GM10266 (cell line): ENCODE results near the gene PTPRC.

Source experiments
- DNase-seq: peaks from one replicate; pipeline ENCODE4 v3.0.0; 2012; ENCODE audit errors: extremely low spot score
- TF ChIP-seq, protein P1 (sequence below): IDR thresholded peaks from 2 replicates; pipeline ENCODE4 v1.5.1; 2012; ENCODE audit warnings: mild to moderate bottlenecking, low read depth; ENCODE audit not compliant: control insufficient read depth, insufficient read depth; ENCODE audit errors: missing control alignments

The PTPRC gene

DNA sequence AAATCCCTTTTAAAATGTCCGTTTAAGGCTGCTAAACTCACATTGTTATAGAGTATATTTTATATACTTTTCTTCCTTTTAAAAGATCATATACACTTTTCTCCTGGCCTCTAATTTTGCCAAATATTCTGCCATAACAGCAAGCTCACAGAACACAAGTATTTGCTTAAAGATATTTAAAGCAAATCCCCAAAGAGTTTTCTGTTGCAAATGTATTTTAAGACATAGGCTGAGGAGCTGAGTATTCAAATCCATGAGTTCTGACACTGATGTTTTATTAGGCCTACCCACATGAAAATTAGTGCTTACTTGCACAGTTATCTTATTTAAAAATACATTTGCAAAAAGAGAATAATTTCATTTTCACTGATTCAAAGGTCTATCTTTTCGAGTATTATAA, 1.7 kb upstream of the PTPRC start:
- no peak for DNase-seq
- TF ChIP-seq, protein P1, sequence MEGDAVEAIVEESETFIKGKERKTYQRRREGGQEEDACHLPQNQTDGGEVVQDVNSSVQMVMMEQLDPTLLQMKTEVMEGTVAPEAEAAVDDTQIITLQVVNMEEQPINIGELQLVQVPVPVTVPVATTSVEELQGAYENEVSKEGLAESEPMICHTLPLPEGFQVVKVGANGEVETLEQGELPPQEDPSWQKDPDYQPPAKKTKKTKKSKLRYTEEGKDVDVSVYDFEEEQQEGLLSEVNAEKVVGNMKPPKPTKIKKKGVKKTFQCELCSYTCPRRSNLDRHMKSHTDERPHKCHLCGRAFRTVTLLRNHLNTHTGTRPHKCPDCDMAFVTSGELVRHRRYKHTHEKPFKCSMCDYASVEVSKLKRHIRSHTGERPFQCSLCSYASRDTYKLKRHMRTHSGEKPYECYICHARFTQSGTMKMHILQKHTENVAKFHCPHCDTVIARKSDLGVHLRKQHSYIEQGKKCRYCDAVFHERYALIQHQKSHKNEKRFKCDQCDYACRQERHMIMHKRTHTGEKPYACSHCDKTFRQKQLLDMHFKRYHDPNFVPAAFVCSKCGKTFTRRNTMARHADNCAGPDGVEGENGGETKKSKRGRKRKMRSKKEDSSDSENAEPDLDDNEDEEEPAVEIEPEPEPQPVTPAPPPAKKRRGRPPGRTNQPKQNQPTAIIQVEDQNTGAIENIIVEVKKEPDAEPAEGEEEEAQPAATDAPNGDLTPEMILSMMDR = no peak

DNA sequence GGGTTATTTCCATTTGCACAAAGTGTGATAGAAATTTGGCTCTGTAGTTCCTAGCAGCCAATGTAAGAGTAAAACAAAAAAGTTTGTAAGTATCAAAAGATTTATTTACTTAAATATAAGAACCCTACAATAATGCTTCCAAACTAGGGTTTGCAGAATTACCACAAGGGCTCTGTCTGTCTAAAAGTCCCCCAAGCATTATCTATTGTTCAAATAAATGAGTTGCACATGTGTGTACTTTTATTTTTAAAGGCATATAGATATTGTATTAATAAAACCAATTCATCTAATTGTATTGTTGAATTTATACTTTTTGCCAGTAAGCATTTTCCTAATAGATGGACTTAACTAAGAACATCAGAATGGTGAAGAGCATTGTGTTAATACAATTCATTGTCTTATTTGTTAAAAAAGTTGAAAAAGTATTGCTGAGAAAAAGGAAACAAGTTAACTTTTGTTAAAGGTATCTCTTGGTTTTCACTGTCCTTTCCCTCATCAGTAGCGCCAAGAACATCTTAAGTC, 863 bp upstream of the PTPRC start:
- DNase-seq = no peak
- TF ChIP-seq, protein P1 = no peak

DNA sequence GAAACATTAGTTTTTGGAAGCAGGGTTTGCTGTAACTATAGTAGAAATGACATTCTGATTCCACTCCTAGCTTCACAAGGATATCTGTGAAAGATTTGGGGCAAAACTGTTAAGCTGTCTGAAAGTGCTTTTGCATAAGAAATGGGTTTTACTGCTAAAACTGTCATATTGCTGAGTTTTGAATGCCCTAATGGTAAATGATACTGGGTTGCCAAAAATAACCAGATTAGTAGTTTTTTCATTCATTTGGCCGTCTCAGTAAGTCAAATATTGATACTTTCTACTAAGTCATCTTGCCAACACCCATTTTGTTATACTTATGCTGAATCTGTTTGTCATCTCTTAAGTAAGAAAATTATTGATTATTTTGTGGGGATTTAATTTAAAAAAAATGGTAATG, 399 bp upstream of the PTPRC start:
- no peak for DNase-seq
- TF ChIP-seq, protein P1 = no peak

DNA sequence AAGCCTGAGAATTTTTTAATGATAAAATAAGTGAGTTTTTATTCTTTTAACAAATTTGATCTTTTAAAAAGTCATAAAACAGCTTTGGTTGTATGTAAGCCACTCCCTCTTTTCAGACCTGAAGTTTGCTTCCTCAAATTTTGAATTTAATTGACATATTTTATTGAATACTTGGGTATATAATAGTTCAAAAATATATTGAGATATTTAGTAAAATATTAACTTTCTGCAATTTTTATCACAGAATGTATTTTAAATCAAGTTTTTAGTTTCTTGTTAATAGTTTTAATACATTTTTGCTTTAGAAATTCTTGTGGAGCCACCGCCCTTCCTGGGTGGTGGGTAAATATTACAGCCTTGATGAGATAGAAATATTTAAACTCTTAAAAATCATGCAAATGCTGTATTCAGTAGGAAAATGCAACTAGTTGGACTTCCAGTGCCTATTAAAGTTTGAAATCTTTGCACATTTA, 867 bp downstream of the PTPRC start:
- TF ChIP-seq, protein P1 = no peak
- no peak for DNase-seq

DNA sequence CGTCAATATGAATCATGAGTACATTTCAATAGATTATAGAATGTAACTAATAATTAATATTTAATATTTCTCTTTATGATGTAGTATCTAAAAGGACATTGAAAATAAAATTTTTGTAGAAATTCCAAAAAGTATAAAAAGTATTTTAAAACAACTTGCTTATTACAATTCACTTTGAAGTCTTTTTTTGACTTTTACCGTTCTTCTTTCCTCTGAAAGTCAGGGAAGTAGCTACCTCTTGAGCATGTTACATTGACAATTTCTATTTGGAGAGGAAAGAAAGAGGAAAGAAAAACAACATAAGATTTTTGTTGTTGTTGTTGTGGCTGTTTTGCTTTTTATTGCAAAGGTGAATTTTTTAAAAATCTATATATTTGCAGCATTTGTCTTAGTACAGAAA, 1.3 kb downstream of the PTPRC start:
- no peak for DNase-seq
- TF ChIP-seq, protein P1 = no peak

DNA sequence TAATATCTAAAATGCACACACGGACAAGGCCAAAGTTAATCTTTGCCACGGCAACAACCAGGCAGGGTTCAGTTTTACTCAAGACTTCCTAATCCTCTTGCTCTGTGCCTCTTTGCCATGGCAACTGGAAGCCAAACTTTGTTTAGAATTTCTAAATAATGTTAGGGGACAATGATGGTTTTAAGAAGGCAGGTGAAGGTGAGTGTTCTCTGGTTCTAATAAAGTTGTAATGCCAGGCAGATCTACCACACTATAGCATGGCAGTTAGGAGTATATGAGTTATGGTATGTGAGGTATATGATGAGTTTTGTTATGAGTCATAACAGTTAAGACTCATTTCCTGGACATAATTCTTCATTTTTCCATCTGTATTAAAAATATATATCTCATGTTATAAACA, 2.7 kb downstream of the PTPRC start:
- TF ChIP-seq, protein P1 = no peak
- DNase-seq = no peak

DNA sequence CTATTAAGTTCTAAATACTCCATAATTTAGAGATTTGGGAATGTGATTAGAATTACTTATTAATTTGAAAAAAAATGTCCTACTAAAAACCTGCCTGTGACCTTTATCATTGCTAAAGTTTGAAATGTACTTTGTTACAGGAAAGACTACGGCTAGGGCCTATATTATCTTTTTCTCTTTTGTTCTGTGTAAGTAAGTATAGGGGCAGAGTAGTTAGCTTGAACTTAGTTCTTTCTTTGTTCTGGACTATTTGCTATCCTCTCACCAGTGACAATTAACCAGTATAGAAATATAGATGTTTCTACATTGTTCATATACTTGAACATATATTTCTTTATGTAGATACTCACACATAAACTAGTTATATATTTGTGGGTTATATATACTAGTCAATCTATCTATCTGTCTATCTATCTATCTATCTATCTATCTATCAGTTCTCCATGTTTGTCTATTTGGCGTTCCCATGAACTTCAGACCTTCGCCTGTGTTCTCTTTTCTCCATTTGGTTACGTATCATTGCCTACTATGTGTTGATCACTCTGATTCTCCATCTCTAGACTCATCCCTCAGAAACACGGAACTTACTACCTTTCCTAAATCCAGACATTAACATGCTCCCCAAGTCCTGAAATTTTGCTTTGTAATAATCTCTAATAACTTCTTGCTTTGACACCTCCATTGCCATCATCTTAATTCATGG, 3.3 kb downstream of the PTPRC start:
- no peak for DNase-seq
- TF ChIP-seq, protein P1 = no peak
